HG02852 (cell line): ENCODE results near the gene KRT15.

Experiments used
- ATAC-seq: cut with Tn5 transposase; IDR thresholded peaks from one replicate; pipeline ENCODE4 v1.9.1; 2021; ENCODE audit warnings: mild to moderate bottlenecking, moderate library complexity; ENCODE audit not compliant: unreplicated experiment

KRT15 gene

GRCh38 chr17:41527063-41528023 is 8.7 kb upstream of the KRT15 start:
- ATAC-seq, result no peak

DNA sequence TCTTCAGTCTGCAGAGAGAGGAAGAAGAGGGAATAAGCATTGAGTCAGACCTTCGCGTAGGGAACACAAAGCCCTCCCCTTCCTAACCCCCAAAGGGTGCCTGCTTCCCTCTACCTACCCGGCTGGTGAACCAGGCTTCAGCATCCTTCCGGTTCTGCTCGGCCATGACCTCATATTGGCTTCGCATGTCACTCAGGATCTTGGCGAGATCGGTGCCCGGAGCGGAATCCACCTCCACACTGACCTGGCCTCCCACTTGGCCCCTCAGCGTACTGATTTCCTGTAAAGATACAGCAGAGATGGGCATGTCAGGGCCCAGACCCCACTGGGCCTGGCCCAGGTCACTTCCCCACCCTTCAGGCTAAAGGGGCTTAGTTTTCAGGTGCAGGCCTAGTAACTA is 5.6 kb upstream of the KRT15 start:
- no peak for ATAC-seq

GRCh38 chr17:41523787-41524186 is 5.1 kb upstream of the KRT15 start:
- no peak for ATAC-seq

GRCh38 chr17:41523225-41523593 is 4.5 kb upstream of the KRT15 start:
- ATAC-seq, result no peak

DNA sequence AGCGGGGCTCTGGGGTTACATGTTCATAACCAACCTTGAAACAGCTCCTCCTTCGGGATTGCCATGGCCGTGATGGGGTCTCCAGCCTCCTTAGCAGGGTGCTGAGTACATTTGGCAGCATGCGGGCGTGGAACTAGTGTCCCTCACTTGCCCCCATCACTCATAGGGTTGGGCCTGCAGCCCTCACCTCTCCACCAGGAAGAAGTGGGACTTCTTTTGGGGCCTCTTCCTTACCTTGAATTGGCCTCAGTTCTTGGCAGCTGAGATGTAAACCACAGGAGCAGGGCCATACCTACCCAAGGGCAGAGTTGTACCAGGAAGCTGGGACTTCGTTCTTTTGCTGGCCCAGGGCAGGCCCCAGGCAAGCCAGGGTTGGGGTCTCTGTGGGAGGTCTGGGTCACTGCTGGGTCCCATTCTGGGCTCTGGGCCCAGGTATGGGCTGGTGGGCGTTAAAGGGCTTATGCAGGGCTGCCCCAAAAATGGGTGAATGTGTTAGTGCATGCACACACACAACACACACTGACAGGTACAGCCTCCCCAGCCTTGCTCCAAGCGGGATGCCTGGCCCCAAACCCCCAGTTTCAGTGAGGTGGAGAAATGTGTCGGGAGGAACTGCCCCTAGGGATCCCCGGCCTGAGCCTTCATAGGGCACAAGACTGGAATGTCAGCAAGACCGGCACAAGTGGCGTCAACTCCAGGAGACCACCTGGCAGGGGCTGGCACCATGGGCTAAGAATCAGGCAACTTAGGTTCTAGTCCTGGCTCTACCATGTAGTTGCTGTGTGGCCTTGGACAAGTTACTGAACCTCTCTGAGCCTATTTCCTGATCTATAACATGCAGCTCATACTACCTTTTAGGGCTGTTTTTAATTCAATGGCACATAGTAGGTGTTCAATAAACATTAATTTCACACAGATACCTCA is 3.9 kb upstream of the KRT15 start:
- no peak for ATAC-seq

DNA sequence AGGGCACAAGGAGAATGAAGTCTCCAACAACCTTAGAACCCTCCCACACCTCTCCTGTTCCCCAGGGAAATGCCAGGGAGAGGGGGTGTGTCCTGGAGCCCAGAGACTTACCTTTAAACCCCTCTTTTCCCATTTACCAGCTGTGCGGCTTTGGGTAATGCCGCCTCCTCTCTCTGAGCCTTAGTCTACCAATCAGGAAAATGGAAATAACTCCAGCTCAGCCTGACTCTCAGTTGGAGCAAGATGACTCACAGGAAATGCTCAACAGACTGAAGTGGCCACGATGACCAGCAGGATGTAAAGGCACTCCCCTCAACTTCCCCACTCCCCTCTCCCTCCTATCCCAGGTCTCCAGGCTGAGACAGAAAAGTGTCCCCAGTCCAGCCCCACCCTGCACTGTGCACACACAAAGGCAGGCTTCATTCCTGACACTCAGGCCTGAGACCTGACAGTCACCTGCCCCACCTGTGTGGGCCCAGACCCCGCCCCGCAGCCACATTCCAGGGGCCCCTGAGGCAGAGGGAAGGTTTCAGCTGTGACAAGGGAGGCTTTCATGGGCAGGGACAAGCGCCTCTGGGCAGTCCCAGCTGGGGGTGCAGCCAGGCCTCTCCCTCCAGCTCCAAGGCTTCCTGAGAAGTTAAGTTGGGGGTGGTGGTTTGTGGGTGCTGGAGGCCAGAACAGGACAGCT is 3.0 kb upstream of the KRT15 start:
- no peak for ATAC-seq

- no peak for ATAC-seq
These were observed 2.3 kb upstream of the KRT15 start for GRCh38 chr17:41520821-41521521.

- ATAC-seq, result no peak
These were observed 973 bp upstream of the KRT15 start for GRCh38 chr17:41519501-41520224.

DNA sequence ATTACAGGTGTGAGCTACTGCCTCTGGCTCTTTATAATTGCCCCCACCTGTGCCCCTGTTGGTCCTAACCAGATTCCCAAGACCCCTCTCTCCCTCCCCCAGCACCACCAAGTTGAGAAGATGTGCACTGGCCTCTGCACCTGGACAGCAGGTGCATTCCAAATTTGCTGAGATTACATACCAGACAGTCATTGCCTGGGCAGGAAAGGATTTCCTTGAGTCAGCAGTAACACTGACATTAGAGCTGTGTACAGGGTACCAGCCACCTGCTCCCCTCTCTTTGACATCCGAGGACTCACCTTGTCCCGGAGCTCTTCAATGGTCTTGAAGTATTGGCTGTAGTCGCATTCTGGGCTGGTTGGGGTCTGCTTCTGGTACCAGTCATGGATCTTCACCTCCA is 659 bp downstream of the KRT15 start:
- no peak for ATAC-seq

DNA sequence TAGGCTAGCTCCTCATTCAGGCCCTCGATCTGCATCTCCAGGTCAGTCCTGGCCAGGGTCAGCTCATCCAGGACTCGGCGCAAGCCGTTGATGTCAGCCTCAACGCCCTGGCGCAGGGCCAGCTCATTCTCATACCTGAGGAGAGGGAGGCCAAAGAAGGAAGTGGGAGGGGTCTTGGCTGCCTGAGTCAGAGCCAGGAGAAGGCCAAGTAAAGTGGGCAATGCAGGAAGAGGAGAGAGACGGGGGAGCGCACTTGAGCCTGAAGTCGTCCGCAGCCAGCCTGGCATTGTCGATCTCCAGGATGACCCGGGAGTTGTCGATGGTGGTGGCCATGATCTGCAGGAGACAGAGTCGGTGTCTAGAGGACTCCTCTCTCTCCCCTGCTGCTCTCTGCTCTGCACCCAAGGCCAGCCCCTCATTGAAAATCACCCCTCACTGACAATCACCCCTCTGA is 1.8 kb downstream of the KRT15 start:
- ATAC-seq, result no peak

DNA sequence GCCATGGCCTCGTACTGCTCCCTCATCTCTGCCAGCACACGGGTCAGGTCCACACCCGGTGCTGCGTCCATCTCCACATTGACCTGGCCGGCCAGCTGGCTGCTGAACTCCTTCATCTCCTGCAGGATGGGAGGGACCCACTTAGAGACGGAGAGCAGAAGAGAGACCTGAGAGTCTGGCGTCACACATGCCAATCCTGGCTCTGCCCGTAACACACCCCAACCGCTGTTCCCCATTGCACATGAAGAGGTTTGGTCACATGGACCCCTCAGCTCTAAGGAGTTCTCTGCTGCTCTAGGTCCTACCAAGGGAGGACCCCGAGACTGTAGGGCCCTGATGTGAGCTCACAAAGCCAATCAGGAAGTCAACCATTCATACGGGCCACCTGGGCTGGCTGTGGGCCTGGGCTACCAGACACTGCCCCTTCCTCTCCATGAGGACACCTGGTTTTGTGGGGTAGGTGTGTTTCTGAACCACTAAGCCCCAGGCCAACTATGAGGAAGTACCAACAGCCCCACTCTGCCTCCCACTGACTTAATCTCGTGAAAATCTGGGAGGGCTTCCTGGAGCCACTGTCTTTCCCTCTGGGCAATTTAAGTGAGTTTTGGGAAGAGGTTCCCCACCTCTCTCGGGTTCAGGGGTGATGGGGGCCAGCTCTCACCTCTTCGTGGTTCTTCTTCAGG is 2.4 kb downstream of the KRT15 start:
- ATAC-seq, result no peak

DNA sequence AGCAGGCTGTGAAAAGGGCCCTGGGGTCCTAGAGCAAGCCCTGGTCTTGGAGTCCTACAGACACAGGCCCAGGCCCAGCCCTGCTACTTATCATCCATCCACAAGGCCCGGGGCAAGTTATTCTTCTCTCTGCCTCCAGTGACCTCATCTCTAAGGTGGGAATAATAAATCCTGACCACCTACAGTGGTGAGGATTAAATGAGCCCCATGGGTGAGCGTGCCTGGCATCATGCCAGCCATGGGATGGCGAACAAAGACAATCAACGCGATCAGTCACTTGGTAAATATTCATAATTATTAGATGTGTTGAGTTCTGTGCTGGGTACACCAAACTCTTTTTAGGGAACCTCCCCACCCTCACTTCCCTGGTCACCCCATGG is 5.5 kb downstream of the KRT15 start:
- no peak for ATAC-seq

GRCh38 chr17:41512546-41513167 is 6.0 kb downstream of the KRT15 start:
- no peak for ATAC-seq

DNA sequence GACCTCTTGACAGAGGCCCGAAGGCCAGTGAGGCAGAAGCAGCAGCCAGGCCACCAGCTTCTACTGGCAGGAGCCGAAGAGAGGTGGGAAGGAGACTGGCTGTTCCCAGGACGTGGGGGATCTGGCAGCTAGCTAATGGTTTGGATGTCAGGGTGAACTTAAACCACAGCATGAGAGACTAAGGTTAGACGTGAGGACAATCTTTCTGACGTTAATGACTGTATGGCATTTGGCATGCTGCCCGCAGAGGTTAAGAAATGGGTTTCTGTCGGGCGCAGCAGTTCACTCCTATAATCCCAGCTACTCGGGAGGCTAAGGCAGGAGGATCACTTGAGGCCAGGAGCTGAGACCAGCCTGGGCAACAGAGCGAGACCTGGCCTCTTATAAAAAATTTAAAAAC is 7.0 kb downstream of the KRT15 start:
- no peak for ATAC-seq

DNA sequence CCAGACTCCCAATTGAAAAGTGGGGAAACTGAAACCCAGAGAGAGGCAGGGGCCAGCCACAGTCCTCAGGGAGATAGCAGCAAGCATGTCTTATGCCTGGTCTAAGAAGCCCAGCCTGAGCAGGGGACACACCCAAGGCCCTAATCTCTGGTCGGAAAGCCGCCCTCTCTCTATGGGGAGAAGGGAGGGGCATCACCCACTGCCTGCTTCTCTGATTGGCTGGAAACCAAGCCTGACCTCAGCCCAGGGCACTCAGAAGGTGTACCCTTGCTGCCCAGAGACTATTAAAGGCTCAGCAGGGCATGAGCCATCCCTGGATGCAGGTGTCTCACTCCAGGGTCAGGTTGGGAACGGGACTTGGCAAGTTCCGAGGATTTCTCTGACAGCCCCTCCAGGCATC is 7.6 kb downstream of the KRT15 start:
- no peak for ATAC-seq

DNA sequence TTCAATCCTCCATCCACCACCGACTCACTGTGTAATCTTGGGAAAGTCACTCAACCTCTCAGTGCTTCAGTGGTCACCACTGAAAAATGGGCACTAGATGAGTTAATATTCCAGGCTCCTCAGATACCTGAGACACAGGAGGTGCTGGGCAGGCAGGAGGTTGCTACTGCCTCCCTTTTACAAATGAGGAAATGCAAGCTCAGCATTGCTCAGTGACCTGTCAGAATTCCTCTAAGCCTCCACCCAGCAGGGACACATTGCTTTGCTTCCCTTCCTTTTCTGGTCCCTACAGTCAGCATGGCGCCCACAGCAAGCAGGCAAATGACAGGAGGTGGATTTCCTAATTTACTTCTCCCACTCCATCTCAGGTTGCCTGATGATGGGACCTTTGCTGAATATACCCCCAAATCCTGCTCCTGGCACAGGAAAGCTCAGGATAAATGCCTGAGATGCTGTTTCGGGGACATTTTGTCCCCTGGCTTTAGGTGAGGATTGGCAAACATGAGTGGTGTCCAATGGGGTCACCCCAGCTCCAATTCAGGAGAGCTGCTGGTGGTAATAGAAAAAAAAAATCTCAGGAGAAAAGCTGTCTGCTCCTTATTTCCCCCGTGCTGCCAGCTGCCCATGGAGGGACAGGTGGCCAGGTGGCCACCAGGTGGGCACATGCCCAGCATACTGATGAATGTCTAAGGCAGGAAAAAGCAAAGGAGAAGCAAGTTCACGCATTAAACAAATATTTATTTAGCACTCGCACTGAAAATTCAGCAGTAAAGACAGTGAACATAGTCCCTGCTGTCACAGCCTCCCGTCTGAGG is 8.2 kb downstream of the KRT15 start:
- no peak for ATAC-seq

DNA sequence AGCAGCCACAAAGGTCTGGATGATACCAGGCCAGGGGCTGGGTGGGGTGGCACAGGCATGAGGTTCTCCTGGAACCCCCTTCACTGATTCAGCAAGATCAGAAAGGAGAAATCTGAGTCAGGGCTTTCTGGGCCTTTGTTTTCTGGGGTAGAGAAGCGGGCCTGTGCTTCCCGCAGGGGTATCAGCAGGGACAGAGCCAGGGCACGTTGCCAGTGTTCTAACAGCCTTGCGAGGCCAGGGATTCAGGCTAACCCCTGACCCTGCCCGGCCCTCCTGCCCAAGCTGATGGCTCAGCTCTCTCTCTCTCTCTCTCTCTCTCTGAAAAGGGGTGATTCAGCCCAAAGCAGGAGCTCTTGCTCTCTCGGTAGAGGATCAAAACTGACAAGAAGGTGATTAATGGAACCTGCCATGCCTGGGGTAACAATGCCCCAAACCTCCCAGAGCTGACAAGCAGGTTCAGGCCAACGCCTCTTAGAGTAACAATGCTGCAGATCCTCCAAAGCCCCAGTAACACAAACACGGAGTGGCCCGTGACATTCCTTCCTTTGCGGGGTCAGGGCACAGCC is 11.3 kb downstream of the KRT15 start:
- no peak for ATAC-seq
